Putamen (tissue), 1 donor: Measurements from ENCODE around the gene SPANXN5.
"Not testable (repeated sequence)": the region's sequence is repeated elsewhere in the genome, so short reads cannot be mapped to it uniquely, and the experiment has no call there.

Experiments used
- DNase-seq: peaks from one replicate; pipeline ENCODE4 v3.0.0-alpha.2; 2016; ENCODE audit warnings: low spot score

SPANXN5 gene, protein sequence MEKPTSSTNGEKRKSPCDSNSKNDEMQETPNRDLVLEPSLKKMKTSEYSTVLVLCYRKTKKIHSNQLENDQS

GRCh38 chrX:52797327-52797726 lies at the start of gene SPANXN5:
Gene SPANXN5 (minus strand): TSS chrX:52797427. CDS start chrX:52797348, 79 bp downstream.
- not testable (repeated sequence) for DNase-seq

GRCh38 chrX:52843619-52844018 lies 46.4 kb upstream of the SPANXN5 start:
- not testable (repeated sequence) for DNase-seq

- no peak for DNase-seq
Observed at GRCh38 chrX:52839137-52839536, 41.9 kb upstream of the SPANXN5 start.

GRCh38 chrX:52830551-52830950 lies 33.3 kb upstream of the SPANXN5 start:
- no peak for DNase-seq

DNA sequence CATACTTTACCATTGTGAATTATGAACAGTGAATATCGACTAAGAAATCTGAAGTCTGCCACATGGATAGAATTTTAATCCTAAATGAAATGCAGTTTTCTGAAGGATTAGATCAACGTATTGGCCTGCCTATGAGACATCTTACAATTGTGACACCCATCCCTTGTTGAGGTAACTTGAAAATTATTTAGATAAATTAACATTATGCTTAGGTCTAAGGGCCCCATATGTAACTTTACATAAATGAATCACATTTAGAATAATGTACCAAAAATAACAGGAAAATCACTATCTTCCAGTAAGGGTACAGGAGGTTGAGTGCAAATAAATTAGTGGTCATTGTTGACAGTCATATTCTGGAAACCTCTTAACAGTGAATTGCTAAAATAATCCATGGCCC lies 27.4 kb upstream of the SPANXN5 start:
- DNase-seq: no peak

GRCh38 chrX:52821079-52821760 lies 24.0 kb upstream of the SPANXN5 start:
- DNase-seq: no peak

DNA sequence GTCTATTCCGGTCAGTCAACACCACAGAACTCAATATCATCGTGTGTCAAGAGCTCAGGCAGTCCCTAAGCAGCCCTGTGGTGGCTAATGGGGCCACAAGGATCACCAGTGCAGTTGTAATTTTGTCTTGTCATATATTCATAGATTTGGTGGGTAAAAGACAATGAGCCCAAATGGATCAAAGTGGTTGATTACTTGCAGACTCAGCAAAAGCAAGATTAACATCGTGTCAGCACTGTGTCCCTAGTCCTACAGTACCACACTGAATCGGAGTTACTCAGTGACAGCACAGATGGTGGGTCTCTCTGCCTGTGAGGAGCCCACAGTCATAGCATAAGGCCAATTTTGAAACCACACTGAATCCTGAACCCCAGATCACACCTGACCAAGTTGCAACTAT lies 22.6 kb upstream of the SPANXN5 start:
- no peak for DNase-seq

DNA sequence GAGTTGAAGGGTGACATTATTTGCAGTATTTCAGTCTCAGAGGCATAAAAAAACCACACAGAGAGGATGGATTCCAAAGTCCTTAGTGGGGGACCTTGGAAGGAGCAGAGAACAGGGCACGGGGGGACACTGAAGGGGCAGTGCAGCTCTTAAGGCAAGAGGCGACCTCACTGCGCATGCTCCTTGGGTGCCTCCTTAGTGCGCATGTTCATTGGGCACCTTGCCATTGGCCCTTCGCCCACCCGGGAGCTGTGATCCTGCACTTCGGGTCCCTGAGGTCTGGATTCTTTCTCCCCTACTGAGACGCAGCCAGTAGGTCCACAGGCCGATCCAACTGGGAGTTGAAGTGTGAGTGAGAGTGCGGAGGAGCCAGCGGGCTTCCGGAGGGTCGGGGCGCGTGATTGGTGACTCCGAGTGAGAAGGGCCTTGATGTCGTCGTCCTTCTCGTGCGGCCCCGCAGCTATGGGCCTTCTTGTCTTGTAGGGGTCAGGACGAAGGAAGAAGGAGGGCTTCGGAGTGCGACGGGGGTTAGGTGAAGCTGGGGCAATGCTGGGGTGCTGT lies 13.9 kb upstream of the SPANXN5 start, which contains the start of gene XAGE5:
Gene XAGE5 (plus strand): TSS at position 223 of the 561 bp plus-strand sequence. CDS start 1,280 bp downstream, outside the sequence.
- no peak for DNase-seq

DNA sequence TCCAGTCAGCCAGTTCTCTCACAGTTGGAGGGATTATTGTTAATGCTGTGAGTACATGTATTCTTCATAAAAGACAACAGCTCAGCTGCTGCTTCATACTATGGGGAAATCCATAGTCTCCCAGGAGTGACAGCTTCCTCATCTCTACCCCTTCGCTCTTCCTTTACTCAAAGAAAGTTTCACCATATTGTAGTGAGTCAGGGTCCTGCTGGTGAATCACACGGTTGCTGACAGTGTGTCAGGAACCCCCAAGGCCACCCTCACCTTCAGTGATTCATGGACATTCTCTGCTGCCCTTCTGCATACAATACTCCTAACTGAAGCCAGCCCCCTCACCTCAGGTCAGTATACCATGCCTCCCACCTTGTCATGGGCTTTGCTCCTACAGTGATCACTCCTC lies 7.6 kb upstream of the SPANXN5 start:
- DNase-seq: not testable (repeated sequence)

- DNase-seq: not testable (repeated sequence)
Observed at GRCh38 chrX:52773504-52773903, 23.7 kb downstream of the SPANXN5 start.

DNA sequence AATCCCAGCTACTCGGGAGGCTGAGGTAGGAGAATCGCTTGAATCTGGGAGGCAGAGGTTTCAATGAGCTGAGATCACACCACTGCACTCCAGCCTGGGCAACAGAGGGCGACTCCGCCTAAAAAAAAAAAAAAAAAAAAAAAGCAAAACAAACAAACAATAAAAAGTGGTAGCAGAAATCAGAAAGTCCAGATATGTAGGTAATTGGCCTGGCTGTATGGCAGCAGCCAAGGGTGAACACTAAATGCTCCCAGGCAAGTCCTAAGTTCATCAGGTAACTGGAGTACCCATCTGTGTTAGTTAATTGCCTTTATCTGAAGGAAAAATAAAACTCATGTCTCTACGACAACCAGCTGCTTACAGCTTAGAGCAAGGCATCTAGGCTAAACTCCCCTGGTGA lies 31.2 kb downstream of the SPANXN5 start:
- not testable (repeated sequence) for DNase-seq

GRCh38 chrX:52750952-52751351 lies 46.3 kb downstream of the SPANXN5 start, which contains the start of gene SSX2B:
Gene SSX2B (plus strand): TSS chrX:52751252. CDS start chrX:52752681, 1,429 bp downstream.
- not testable (repeated sequence) for DNase-seq
